ENCODE measurements around the gene ZNF311. TPM values are rescaled to one million over a fixed set of nuclear protein-coding genes. Genes with fewer than 3 reads are reported as not detected.

The ZNF311 gene
- total and polyA plus RNA-seq, 2 of the 13 experiments (the other 11 are each of a cell fraction or from before 2014, with no cell fraction given), result not detected

- 0 out of 2 replicates have a peak, but pooled peaks have one; percentile 28 for TF ChIP-seq FOXK2 (IDR thresholded peaks at IDR 0.05)
- TF ChIP-seq PAXIP1 (CRISPR knock-in tag; conservative IDR thresholded peaks at IDR 0.05), result peak; percentile 45; the same call in 1 of the 2 replicates
- TF ChIP-seq ZNF337 (CRISPR knock-in tag; IDR thresholded peaks at IDR 0.05; ENCODE audit: borderline replicate concordance, low read depth), result no peak
- peak; percentile 93 for TF ChIP-seq PATZ1 (CRISPR knock-in tag; IDR thresholded peaks at IDR 0.05)
- TF ChIP-seq POLR2G (IDR thresholded peaks at IDR 0.05; ENCODE audit: low read depth, low read length), result peak; percentile 84
- 0 out of 2 replicates have a peak, but pooled peaks have one; percentile 32 for TF ChIP-seq ZNF343 (CRISPR knock-in tag; IDR thresholded peaks at IDR 0.05)
- 0 out of 2 replicates have a peak, but pooled peaks have one; percentile 14 for TF ChIP-seq SP5 (CRISPR knock-in tag; IDR thresholded peaks at IDR 0.05; ENCODE audit: borderline replicate concordance, low read depth)
- TF ChIP-seq RBM39 (IDR thresholded peaks at IDR 0.05; ENCODE audit: low read depth, low read length, poor library complexity, severe bottlenecking), result peak; percentile 62
- TF ChIP-seq SOX6 (IDR thresholded peaks at IDR 0.05), result no peak
- peak; percentile 16; the same call in 1 of the 2 replicates for TF ChIP-seq SOX6 (CRISPR knock-in tag; IDR thresholded peaks at IDR 0.05)
- no peak for TF ChIP-seq ZNF276 (CRISPR knock-in tag; IDR thresholded peaks at IDR 0.05; ENCODE audit: low read depth)
- TF ChIP-seq AFF4 (CRISPR knock-in tag; IDR thresholded peaks at IDR 0.05), result 0 out of 2 replicates have a peak, but pooled peaks have one; percentile 64
- no peak for TF ChIP-seq DPF2 (CRISPR knock-in tag; IDR thresholded peaks at IDR 0.05; ENCODE audit: borderline replicate concordance, low read depth)
- no peak for TF ChIP-seq ZNF329 (CRISPR knock-in tag; IDR thresholded peaks at IDR 0.05; ENCODE audit: low read depth)
- TF ChIP-seq ZNF496 (CRISPR knock-in tag; IDR thresholded peaks at IDR 0.05; ENCODE audit: insufficient replicate concordance), result no peak
Measured at GRCh38 chr6:28985462-28986164, 19.5 kb downstream of the ZNF311 start (continued).
